22Rv1 (cell line): ENCODE measurements around the gene PACS1.

Experiments
- CTCF ChIP-seq: fragments of 450-650 bp; IDR thresholded peaks from 2 replicates; pipeline ENCODE4 v1.5.1; 2017; ENCODE audit warnings: mild to moderate bottlenecking
- ZFX ChIP-seq: fragments of 450-650 bp; IDR thresholded peaks from 2 replicates; pipeline ENCODE4 v1.6.1; 2017; ENCODE audit warnings: antibody characterized with exemption, borderline replicate concordance

- TF ChIP-seq CTCF (no peak), ZFX (no peak)
Observed at GRCh38 chr11:66075273-66075672, 5.2 kb downstream of the PACS1 start.
